Stimulated activated CD8-positive, alpha-beta memory T cell treated with anti-CD3 and anti-CD28 coated beads, Interleukin-4, amount 100 ng/mL, for 4 hours (primary cell): ENCODE results near the gene DIPK1A.

Source experiments
- DNase-seq, 2 donors: peaks; one replicate each; pipeline ENCODE4 v3.0.0-alpha.2; 2020; ENCODE audit warnings: low read depth in 2 of 2, low spot score in 1 of 2

The DIPK1A gene

DNA sequence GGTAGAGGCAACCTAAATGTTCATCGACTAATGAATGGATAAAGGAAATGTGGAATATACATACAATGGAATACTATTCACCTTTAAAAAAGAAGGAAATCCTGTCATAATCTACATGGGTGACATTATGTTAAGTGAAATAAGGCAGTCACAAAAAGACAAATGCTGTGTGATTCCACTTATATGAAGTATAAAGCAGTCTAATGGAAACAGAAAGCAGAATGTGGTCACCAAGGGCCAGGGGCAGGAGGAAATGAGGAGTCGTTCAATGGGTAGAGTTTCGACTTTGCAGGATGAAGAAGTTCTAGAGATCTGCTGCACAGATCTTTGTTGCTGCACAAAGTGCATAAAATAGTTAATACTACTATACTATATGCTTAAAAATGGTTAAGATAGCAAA is 7.8 kb downstream of the DIPK1A start:
- DNase-seq, result peak in 1 of 2 donors; percentile 7

- DNase-seq, result no peak
Measured at GRCh38 chr1:92952714-92953113, 8.5 kb downstream of the DIPK1A start.

- DNase-seq, result no peak
Measured at GRCh38 chr1:92951141-92951582, 10.1 kb downstream of the DIPK1A start.

- DNase-seq, result no peak
Measured at GRCh38 chr1:92949937-92950817, 11.1 kb downstream of the DIPK1A start.

DNA sequence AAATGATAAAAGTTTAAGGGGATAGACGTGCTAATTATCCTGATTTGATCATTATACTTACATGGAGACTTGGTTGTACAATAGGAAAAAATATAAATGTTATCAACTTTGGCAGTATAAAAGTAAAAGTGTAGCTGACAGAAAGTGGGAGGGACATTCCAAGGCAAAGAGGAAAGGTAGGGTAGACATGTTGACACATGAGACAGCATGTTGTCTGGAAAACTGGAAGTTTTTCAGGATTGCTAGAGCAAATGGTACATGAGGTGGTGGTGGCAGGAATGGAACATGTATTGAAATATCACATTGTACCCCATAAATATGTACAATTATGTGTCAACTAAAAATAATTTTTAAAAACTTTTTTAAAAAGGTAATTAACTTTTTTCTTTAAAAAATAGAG is 13.2 kb downstream of the DIPK1A start:
- DNase-seq, result no peak

DNA sequence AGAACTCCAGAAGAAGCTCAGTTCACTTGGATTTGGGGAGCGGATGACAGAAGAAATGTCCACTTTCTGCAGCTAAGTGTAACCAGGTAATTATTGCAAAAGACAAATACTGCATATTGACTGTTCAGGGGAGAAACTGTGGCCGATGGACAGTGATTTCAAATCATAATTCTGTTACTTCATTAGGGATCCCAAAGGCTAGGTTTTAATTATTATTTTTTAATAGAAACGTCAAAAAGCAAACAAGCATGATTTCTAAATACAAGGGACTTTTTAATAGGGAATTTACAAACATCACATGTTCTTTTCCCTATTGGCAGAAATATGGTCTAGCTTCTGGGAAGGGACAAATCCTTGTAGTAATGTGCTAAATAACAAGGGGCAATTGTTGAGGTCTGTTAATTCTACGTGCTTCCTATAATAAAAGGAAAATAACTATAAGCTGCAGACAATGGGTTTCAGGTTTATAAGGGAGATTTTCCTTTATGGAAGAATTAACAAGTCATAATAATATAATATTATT is 15.5 kb downstream of the DIPK1A start:
- no peak for DNase-seq

- DNase-seq, result no peak
Measured at GRCh38 chr1:92944901-92945747, 16.1 kb downstream of the DIPK1A start.

GRCh38 chr1:92943502-92943847 is 17.8 kb downstream of the DIPK1A start:
- DNase-seq, result no peak

DNA sequence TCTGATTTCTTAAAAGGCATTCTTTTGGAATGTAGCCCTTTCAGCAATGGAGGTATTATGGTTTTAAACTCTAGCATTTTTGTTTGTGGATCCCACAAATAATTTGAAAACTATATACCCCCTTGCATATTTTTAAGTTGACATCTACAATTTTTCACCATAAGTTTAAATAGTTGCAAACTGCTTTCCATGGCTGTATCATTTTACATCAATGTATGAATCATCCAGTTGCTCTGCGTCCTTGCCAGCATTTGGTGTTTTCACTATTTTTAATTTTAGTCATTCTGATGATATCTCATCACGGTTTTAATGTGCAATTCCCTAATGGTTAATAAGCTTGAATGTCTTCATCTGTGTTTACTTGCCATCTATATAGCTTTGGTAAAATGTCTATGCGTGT is 20.7 kb downstream of the DIPK1A start:
- no peak for DNase-seq

- DNase-seq, result no peak
Measured at GRCh38 chr1:92937731-92938130, 23.5 kb downstream of the DIPK1A start.

DNA sequence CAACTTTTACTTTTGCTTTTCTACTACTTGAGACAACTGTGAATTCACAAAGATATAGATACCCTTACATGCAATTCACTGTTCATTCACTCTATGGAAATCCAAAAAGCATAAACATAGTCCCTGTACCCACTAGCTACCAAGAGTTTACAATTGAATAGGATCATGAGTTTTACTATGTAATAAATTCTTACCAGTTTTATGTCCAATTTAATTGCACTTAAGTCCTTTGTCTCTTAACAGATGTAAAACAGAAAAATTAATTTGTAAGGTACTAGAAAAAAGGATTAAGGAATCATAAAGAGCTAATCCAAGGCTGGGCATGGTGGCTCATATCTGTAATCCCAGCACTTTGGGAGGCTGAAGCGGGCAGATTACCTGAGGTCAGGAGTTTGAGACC is 24.4 kb downstream of the DIPK1A start:
- DNase-seq, result no peak

GRCh38 chr1:92934395-92935378 is 26.6 kb downstream of the DIPK1A start:
- no peak for DNase-seq

- DNase-seq, result no peak
Measured at GRCh38 chr1:92933459-92933858, 27.8 kb downstream of the DIPK1A start.

- no peak for DNase-seq
Measured at GRCh38 chr1:92931691-92932090, 29.6 kb downstream of the DIPK1A start.

DNA sequence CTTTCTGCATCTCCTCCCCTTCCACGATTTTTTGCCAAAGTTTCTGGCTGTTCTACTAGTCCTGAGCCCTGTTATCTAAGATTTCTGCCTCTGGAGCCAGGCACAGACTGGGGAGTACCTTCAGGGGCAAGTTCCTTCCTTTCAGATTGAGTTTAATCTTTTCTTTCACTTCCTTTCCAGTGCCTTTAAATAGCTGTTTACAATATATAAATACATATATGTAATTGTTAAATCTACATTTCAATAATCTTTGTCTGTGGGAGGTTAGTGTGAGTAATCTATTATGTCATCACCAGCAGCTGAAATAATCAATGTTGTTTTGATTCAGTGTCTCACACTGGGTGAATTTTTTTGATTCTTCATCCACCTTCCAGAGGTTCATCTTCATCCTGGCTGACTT is 31.8 kb downstream of the DIPK1A start:
- no peak for DNase-seq

GRCh38 chr1:92927870-92928269 is 33.4 kb downstream of the DIPK1A start:
- no peak for DNase-seq

GRCh38 chr1:92926873-92927272 is 34.4 kb downstream of the DIPK1A start:
- no peak for DNase-seq

- no peak for DNase-seq
Measured at GRCh38 chr1:92924501-92924900, 36.8 kb downstream of the DIPK1A start.

DNA sequence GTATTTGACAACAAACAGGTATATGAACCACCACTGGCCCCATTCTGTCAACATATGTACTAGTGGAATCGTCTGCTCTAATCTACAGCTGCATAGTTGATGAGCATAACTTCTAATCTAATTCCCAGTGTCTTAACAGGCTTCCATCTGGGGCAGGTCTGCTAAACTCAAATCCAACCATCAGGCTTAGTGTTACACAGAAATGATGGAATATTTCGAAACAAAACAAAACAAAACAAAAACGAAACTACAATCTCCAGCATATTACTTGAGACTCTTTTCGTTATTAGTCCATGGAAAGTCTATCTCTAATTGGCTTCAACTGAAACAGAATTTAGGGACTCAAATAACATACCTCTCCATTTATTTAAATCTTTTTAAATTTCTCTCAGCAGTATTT is 37.6 kb downstream of the DIPK1A start:
- DNase-seq, result no peak

GRCh38 chr1:92922356-92923035 is 38.8 kb downstream of the DIPK1A start:
- DNase-seq, result no peak
